Common myeloid progenitor, CD34-positive (primary cell): Measurements from ENCODE around the gene RACGAP1.
"Not testable (repeated sequence)": the region's sequence is repeated elsewhere in the genome, so short reads cannot be mapped to it uniquely, and the experiment has no call there.

Experiments
- CTCF ChIA-PET: fragments of 350-600 bp; sonication (Branson Sonifier 250); formaldehyde crosslinking; loops from one replicate; lab custom pipeline; 2021; ENCODE audit warnings: antibody characterized with exemption; lab: Charles Lee
- POLR2A ChIA-PET: fragments of 350-600 bp; sonication (Branson Sonifier 250); formaldehyde crosslinking; loops from one replicate; lab custom pipeline; 2021; ENCODE audit warnings: antibody characterized with exemption; lab: Charles Lee
- DNase-seq, 3 donors: peaks; one replicate each; pipeline versions ENCODE4 v3.0.0 to v3.0.0-alpha.2; 2013
- H3K27ac ChIP-seq, 2 experiments: 1 replicate in 1 of 2; 2 replicates in 1 of 2; pipeline ENCODE4 v1.7.0; 2013; ENCODE audit warnings: inconsistent platforms in 2 of 2, low read length in 2 of 2, mild to moderate bottlenecking in 2 of 2, low read depth in 1 of 2, moderate library complexity in 1 of 2; ENCODE audit not compliant: severe bottlenecking in 2 of 2, insufficient read depth in 1 of 2, poor library complexity in 1 of 2
- H3K27me3 ChIP-seq, 5 experiments: replicated peaks in 2 of 5; 1 replicate in 3 of 5; 2 replicates in 2 of 5; pipeline versions ENCODE4 v1.6.1 to v1.7.0; 2013; ENCODE audit warnings: low read length in 4 of 5, mild to moderate bottlenecking in 2 of 5, moderate library complexity in 2 of 5, inconsistent platforms in 1 of 5; ENCODE audit not compliant: insufficient read depth in 5 of 5, control insufficient read depth in 4 of 5
- H3K36me3 ChIP-seq, 4 experiments: 1 replicate in 2 of 4; 2 replicates in 2 of 4; pipeline versions ENCODE4 v1.6.1 to v1.7.0; 2013; ENCODE audit warnings: low read length in 3 of 4, control low read depth in 1 of 4, mild to moderate bottlenecking in 1 of 4; ENCODE audit not compliant: control insufficient read depth in 4 of 4, insufficient read depth in 4 of 4
- H3K4me1 ChIP-seq, 4 experiments: 1 replicate in 3 of 4; 2 replicates in 1 of 4; pipeline versions ENCODE4 v1.6.1 to v1.7.1; 2013; ENCODE audit warnings: low read length in 3 of 4, mild to moderate bottlenecking in 3 of 4, control low read depth in 1 of 4, inconsistent platforms in 1 of 4, moderate library complexity in 1 of 4; ENCODE audit not compliant: control insufficient read depth in 4 of 4, insufficient read depth in 4 of 4; ENCODE audit errors: control extremely low read depth in 1 of 4
- H3K4me3 ChIP-seq, 7 experiments: 1 replicate in 4 of 7; 2 replicates in 3 of 7; pipeline versions ENCODE4 v1.5.1 to v1.7.0; 2013; ENCODE audit warnings: mild to moderate bottlenecking in 7 of 7, low read length in 6 of 7, moderate library complexity in 6 of 7, inconsistent platforms in 2 of 7, low read depth in 2 of 7, control low read depth in 1 of 7; ENCODE audit not compliant: insufficient read depth in 4 of 7, control insufficient read depth in 1 of 7; ENCODE audit errors: extremely low read depth in 1 of 7
- H3K9me3 ChIP-seq, 5 experiments: 1 replicate in 4 of 5; 2 replicates in 1 of 5; pipeline versions ENCODE4 v1.6.1 to v1.7.1; 2013; ENCODE audit warnings: low read length in 4 of 5, mild to moderate bottlenecking in 2 of 5, inconsistent platforms in 1 of 5, low read depth in 1 of 5, moderate library complexity in 1 of 5; ENCODE audit not compliant: control insufficient read depth in 4 of 5, insufficient read depth in 2 of 5; ENCODE audit errors: control extremely low read depth in 1 of 5
- WGBS: methylation state at CpG from one replicate; pipeline ENCODE4 v1.1.5; 2013; ENCODE audit not compliant: insufficient coverage; 5-methylcytosine and 5-hydroxymethylcytosine counted together

Gene RACGAP1

GRCh38 chr12:50003595-50003994 lies 21.7 kb downstream of the RACGAP1 start:
- ChIA-PET CTCF (interaction anchor here (0.7 to 3.2 kb wide), 5 partner anchors 10 to 37 kb away, joined by 3 to 12 read pairs (median 3); no protein-coding TSS in a partner anchor), POLR2A (no interaction called here)
- WGBS = no CpG with 5 or more reads among the region's 2 CpGs
- H3K27ac ChIP-seq = no peak overlapping the region
- H3K36me3 ChIP-seq = peaks cover 22 to 73% (median 41%) of the 10 kb centered on the region in 4 experiments
- no peak for DNase-seq
- H3K4me1 ChIP-seq = no peaks in the 10 kb centered on the region
- no peaks in the 10 kb centered on the region for H3K27me3 ChIP-seq
- H3K4me3 ChIP-seq = no peak overlapping the region
- H3K9me3 ChIP-seq = no peaks in the 10 kb centered on the region

- no peak overlapping the region for H3K27ac ChIP-seq
- H3K4me1 ChIP-seq = no peaks in the 10 kb centered on the region
- peaks cover 18 to 77% (median 50%) of the 10 kb centered on the region in 4 experiments for H3K36me3 ChIP-seq
- CTCF ChIA-PET = interaction anchor here (1.2 to 1.5 kb wide), 2 partner anchors 15 to 31 kb away, joined by 3 to 6 read pairs; no protein-coding TSS in a partner anchor
- no peaks in the 10 kb centered on the region for H3K9me3 ChIP-seq
- POLR2A ChIA-PET = no interaction called here
- no CpG with 5 or more reads among the region's 2 CpGs for WGBS
- H3K4me3 ChIP-seq = no peak overlapping the region
- no peak for DNase-seq
- H3K27me3 ChIP-seq = no peaks in the 10 kb centered on the region
These were observed 26.8 kb downstream of the RACGAP1 start for GRCh38 chr12:49998453-49998852.

DNA sequence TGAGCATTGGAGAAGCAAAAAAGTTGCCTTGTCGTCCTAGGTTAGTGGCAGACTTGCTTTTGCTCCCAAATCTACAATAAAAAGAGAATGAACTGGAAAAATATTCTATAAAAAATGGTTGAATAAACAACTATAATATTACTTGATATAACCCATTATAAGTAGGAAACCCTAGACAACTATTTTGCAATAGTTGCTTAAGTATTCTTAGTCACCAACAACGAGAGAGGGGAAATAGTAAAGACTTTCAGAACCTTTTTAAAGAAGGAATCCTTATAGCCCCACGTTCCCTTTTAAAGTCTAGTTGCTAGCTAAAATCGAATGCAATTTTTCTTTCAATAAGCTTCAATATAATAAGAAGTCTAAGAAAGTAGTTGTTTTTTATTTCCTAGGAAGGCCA lies 35.0 kb downstream of the RACGAP1 start:
- CTCF ChIA-PET = interaction anchor here (0.8 to 5.9 kb wide), 5 partner anchors 12 to 84 kb away, joined by 3 to 34 read pairs (median 3); no protein-coding TSS in a partner anchor
- no peak for DNase-seq
- POLR2A ChIA-PET = no interaction called here
- no CpG with 5 or more reads among the region's 4 CpGs for WGBS
- Histone ChIP-seq H3K4me3 (no peak overlapping the region), H3K27ac (no peak overlapping the region), H3K9me3 (no peaks in the 10 kb centered on the region), H3K36me3 (peaks cover 14 to 71% (median 42%) of the 10 kb centered on the region in 4 experiments), H3K27me3 (no peaks in the 10 kb centered on the region), H3K4me1 (no peaks in the 10 kb centered on the region)

- POLR2A ChIA-PET, H3K27me3 ChIP-seq, H3K4me1 ChIP-seq, H3K9me3 ChIP-seq, DNase-seq, H3K27ac ChIP-seq, H3K4me3 ChIP-seq: not testable (repeated sequence)
- H3K36me3 ChIP-seq = peaks cover 14 to 63% (median 38%) of the 10 kb centered on the region in 4 experiments
- WGBS = no CpG with 5 or more reads among the region's 2 CpGs
- CTCF ChIA-PET = interaction anchor here (1.1 to 5.9 kb wide), 5 partner anchors 11 to 119 kb away, joined by 3 to 34 read pairs (median 3); no protein-coding TSS in a partner anchor
These were observed 35.9 kb downstream of the RACGAP1 start for GRCh38 chr12:49989400-49989799.

DNA sequence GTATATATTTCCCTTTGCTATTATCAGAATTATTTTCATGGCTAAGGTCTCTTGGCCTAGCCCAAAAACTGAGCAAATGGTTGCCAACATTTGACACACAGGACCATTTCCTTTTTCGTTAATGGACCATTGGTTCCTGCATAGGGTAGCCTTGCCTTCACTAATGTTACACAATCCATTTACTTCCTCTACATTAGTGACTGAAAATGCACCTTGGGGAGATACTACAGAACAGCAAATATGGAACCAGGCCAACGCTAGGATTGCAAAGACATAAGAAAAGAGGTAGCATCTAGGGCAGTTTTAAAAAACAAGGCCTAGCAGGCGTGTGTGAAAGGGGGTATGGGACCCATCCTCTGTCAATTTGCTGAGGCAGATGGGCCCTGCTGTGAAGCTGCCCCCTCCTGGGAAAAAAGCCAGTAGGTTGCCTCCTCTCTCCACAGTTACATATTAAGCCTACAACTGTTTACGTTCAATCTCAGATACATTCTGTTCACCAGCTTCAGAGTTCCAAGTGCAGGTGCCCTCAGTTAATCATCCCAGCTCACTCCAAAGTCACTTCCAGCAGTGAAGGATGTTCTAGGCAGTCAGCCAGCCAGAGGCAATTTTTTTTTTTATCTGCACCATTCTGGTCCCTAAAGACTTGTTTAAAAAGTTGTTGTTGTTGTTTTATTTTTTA lies 37.5 kb downstream of the RACGAP1 start:
- no peaks in the 10 kb centered on the region for H3K27me3 ChIP-seq
- POLR2A ChIA-PET = no interaction called here
- 100% methylated on average over 4 of the region's 4 CpGs for WGBS
- peaks cover 0 to 17% (median 11%) of the 10 kb centered on the region in 4 experiments for H3K4me1 ChIP-seq
- H3K9me3 ChIP-seq = no peaks in the 10 kb centered on the region
- CTCF ChIA-PET = interaction anchor here (1.6 kb wide), 1 partner anchor 52 kb away, joined by 3 read pairs; no protein-coding TSS in a partner anchor
- peaks cover 10 to 48% (median 26%) of the 10 kb centered on the region in 4 experiments for H3K36me3 ChIP-seq
- DNase-seq = no peak
- H3K27ac ChIP-seq = no peak overlapping the region
- no peak overlapping the region for H3K4me3 ChIP-seq

- 100% methylated on average over 1 of the region's 3 CpGs for WGBS
- CTCF ChIA-PET = interaction anchor here (1.2 to 9.6 kb wide), 4 partner anchors 8 to 83 kb away, joined by 3 to 139 read pairs (median 5); partner anchors contain the start of gene AQP6
These were observed 38.8 kb downstream of the RACGAP1 start for GRCh38 chr12:49986476-49986875.

DNA sequence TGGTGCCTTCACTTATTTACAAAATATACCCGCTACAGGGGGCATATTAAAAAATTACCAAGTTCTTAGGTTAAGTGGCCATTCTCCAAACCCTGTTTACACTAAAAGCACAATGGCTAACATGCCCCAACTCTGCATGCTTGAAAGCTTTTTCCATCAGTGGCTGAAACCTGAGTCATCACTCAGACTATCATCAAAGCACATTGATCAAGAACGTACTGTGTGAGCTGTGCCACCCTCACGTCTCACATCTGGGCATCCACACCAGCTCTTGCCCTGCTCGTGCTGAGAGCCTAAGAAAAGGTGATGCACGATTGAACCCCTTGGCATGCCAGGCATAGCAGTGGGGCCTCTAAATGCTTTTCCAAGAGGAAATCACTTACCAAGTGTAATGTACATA lies 39.3 kb downstream of the RACGAP1 start:
- Histone ChIP-seq H3K27me3 (no peaks in the 10 kb centered on the region), H3K9me3 (no peaks in the 10 kb centered on the region), H3K4me1 (peaks cover 0 to 27% (median 20%) of the 10 kb centered on the region in 4 experiments), H3K4me3 (no peak overlapping the region), H3K27ac (no peak overlapping the region), H3K36me3 (peaks cover 1 to 35% (median 20%) of the 10 kb centered on the region in 4 experiments)
- WGBS = 100% methylated on average over 1 of the region's 5 CpGs
- no peak for DNase-seq
- ChIA-PET POLR2A (interaction anchor here (1.1 kb wide), 1 partner anchor 52 kb away, joined by 3 read pairs; no protein-coding TSS in a partner anchor), CTCF (interaction anchor here (1.1 to 9.6 kb wide), 6 partner anchors 8 to 84 kb away, joined by 3 to 139 read pairs (median 4); partner anchors contain the start of gene AQP6)

More at GRCh38 chr12:49986476-49986875, 38.8 kb downstream of the RACGAP1 start:
- POLR2A ChIA-PET, H3K27ac ChIP-seq, H3K9me3 ChIP-seq, H3K27me3 ChIP-seq, H3K4me3 ChIP-seq, DNase-seq: not testable (repeated sequence)
- Histone ChIP-seq H3K4me1 (peaks cover 0 to 27% (median 20%) of the 10 kb centered on the region in 4 experiments), H3K36me3 (peaks cover 2 to 37% (median 20%) of the 10 kb centered on the region in 4 experiments)
